Upper lobe of left lung (tissue), 6 donors: ENCODE data around the gene SARDH. TPM values are rescaled to one million over a fixed set of nuclear protein-coding genes. Genes with fewer than 3 reads are reported as not detected.

Experiments
- ATAC-seq, 2 donors: fragments of 200-7000 bp; cut with Tn5 transposase; one replicate each; pipeline ENCODE4 v1.9.1; 2022; ENCODE audit warnings: mild to moderate bottlenecking in 2 of 2, moderate library complexity in 2 of 2; ENCODE audit not compliant: low FRiP score in 2 of 2
- DNase-seq, 2 donors: peaks; one replicate each; pipeline ENCODE4 v3.0.0-alpha.2; 2019 to 2020
- H3K27ac ChIP-seq, 4 donors: fragments of 200-600 bp; sonication (generic); one replicate each; pipeline ENCODE4 v1.5.1; 2016 to 2019
- H3K27me3 ChIP-seq, 4 donors: fragments of 200-600 bp; sonication (generic); one replicate each; pipeline ENCODE4 v1.5.1; 2017 to 2019
- H3K36me3 ChIP-seq, 4 donors: fragments of 200-600 bp; sonication (generic); one replicate each; pipeline ENCODE4 v1.5.1; 2016 to 2019
- H3K4me1 ChIP-seq, 4 donors: fragments of 200-600 bp; sonication (generic); one replicate each; pipeline ENCODE4 v1.5.1; 2018 to 2019
- H3K4me3 ChIP-seq, 4 donors: fragments of 200-600 bp; sonication (generic); one replicate each; pipeline ENCODE4 v1.5.1; 2017 to 2019; ENCODE audit warnings: mild to moderate bottlenecking in 2 of 4, moderate library complexity in 1 of 4
- H3K9me3 ChIP-seq, 4 donors: fragments of 200-600 bp; sonication (generic); one replicate each; pipeline ENCODE4 v1.5.1; 2018 to 2019
- CTCF ChIP-seq, 6 experiments: fragments of 450-650 bp in 4 of 6; fragments of 200-600 bp in 2 of 6; sonication (generic) in 2 of 6; IDR thresholded peaks; one replicate each; pipeline ENCODE4 v1.5.1; 2016 to 2019; ENCODE audit warnings: antibody characterized with exemption in 6 of 6
- EP300 ChIP-seq, 4 donors: sonication (generic); formaldehyde crosslinking; IDR thresholded peaks; one replicate each; pipeline ENCODE4 v1.5.1; 2017; ENCODE audit warnings: antibody characterized with exemption in 4 of 4, control low read depth in 2 of 4
- POLR2A ChIP-seq, 4 donors: fragments of 450-650 bp; IDR thresholded peaks; one replicate each; pipeline ENCODE4 v1.5.1; 2016 to 2017; ENCODE audit warnings: antibody characterized with exemption in 4 of 4, mild to moderate bottlenecking in 2 of 4
- POLR2AphosphoS5 ChIP-seq, 2 donors: sonication (generic); formaldehyde crosslinking; IDR thresholded peaks; one replicate each; pipeline ENCODE4 v1.5.1; 2017; ENCODE audit warnings: antibody characterized with exemption in 2 of 2
- WGBS, 2 donors: methylation state at CpG; one replicate each; pipeline ENCODE4 v1.1.5; 2017 to 2018; 5-methylcytosine and 5-hydroxymethylcytosine counted together
- total RNA-seq, 6 donors: library from RNA; depleted of rRNA in 4 of 6; stranded (reverse); fragments of >200 nt in 4 of 6; gene quantifications; one replicate each; pipeline versions ENCODE4 v1.1.0 to v1.2.1, GENCODE V29; 2016 to 2021
- donor health status: DM: no; HTN: no; CAD: no; lungs with moderate emphysema.
- donor health status: DM: no; HTN: yes; CAD: no; lungs with severe emphysema.

The SARDH gene
- total RNA-seq, 6 donors from 2014 or later, result 0.79 to 37.7 (median 4.2) TPM

GRCh38 chr9:133759946-133760345 lies 21.8 kb upstream of the SARDH start:
- peak in 1 of 2 donors; percentile 3 for ATAC-seq
- 83 to 100% methylated on average over 1 to 3 of the region's 11 CpGs for WGBS, 2 donors
- Histone ChIP-seq H3K4me3 (no peak overlapping the region), H3K4me1 (no peaks in the 10 kb centered on the region), H3K27me3 (no peaks in the 10 kb centered on the region), H3K27ac (peak overlapping the region in 1 of 4 donors; percentile 67), H3K9me3 (no peaks in the 10 kb centered on the region), H3K36me3 (peaks cover 0 to 21% (median 12%) of the 10 kb centered on the region in 4 donors)
- peak in 1 of 2 donors; percentile 64 for DNase-seq
- no peak for TF ChIP-seq EP300 (IDR thresholded peaks at IDR 0.05)

GRCh38 chr9:133759146-133759900 lies 21.2 kb upstream of the SARDH start:
- Histone ChIP-seq H3K9me3 (no peaks in the 10 kb centered on the region), H3K36me3 (peaks cover 0 to 21% (median 12%) of the 10 kb centered on the region in 4 donors), H3K27me3 (no peaks in the 10 kb centered on the region), H3K4me1 (no peaks in the 10 kb centered on the region), H3K4me3 (peak overlapping the region in 1 of 4 donors; percentile 4), H3K27ac (peak overlapping the region in 1 of 4 donors; percentile 67)
- 83 to 89% methylated on average over 20 to 32 of the region's 32 CpGs for WGBS, 2 donors
- peak in 1 of 2 donors; percentile 77 for ATAC-seq
- DNase-seq, result peak in 1 of 2 donors; percentile 81
- TF ChIP-seq POLR2AphosphoS5 (IDR thresholded peaks at IDR 0.05) (no peak), EP300 (IDR thresholded peaks at IDR 0.05) (no peak), CTCF (IDR thresholded peaks at IDR 0.05) (no peak), POLR2A (IDR thresholded peaks at IDR 0.05) (no peak)

- no peak overlapping the region for H3K4me3 ChIP-seq
- 85 to 89% methylated on average over 7 of the region's 7 CpGs for WGBS, 2 donors
- no peak overlapping the region for H3K27ac ChIP-seq
- H3K4me1 ChIP-seq, result no peaks in the 10 kb centered on the region
- no peaks in the 10 kb centered on the region for H3K27me3 ChIP-seq
- no peak for TF ChIP-seq POLR2AphosphoS5 (IDR thresholded peaks at IDR 0.05)
- no peak for TF ChIP-seq POLR2A (IDR thresholded peaks at IDR 0.05)
- no peak for TF ChIP-seq CTCF (IDR thresholded peaks at IDR 0.05)
- TF ChIP-seq EP300 (IDR thresholded peaks at IDR 0.05), result no peak
- DNase-seq (no peak), ATAC-seq (no peak)
- peaks cover 0 to 12% (median 3%) of the 10 kb centered on the region in 4 donors for H3K36me3 ChIP-seq
- H3K9me3 ChIP-seq, result no peaks in the 10 kb centered on the region
Measured at GRCh38 chr9:133758228-133758627, 20.1 kb upstream of the SARDH start.

- Histone ChIP-seq H3K36me3 (no peaks in the 10 kb centered on the region), H3K27ac (no peak overlapping the region), H3K9me3 (no peaks in the 10 kb centered on the region), H3K4me1 (no peaks in the 10 kb centered on the region), H3K4me3 (no peak overlapping the region), H3K27me3 (no peaks in the 10 kb centered on the region)
- no peak for ATAC-seq
- TF ChIP-seq EP300 (IDR thresholded peaks at IDR 0.05), result no peak
- no peak for TF ChIP-seq CTCF (IDR thresholded peaks at IDR 0.05)
- no peak for TF ChIP-seq POLR2A (IDR thresholded peaks at IDR 0.05)
- TF ChIP-seq POLR2AphosphoS5 (IDR thresholded peaks at IDR 0.05), result no peak
- 56% methylated on average over 5 to 9 of the region's 9 CpGs for WGBS, 2 donors
- no peak for DNase-seq
Measured at GRCh38 chr9:133754688-133755227, 16.6 kb upstream of the SARDH start.

GRCh38 chr9:133754187-133754586 lies 16.0 kb upstream of the SARDH start:
- no peaks in the 10 kb centered on the region for H3K9me3 ChIP-seq
- H3K27me3 ChIP-seq, result no peaks in the 10 kb centered on the region
- no peak overlapping the region for H3K27ac ChIP-seq
- no peak overlapping the region for H3K4me3 ChIP-seq
- 77 to 91% methylated on average over 6 of the region's 6 CpGs for whole genome bisulfite sequencing, 2 donors
- ATAC-seq, result no peak
- no peaks in the 10 kb centered on the region for H3K36me3 ChIP-seq
- DNase-seq, result no peak
- no peaks in the 10 kb centered on the region for H3K4me1 ChIP-seq
- TF ChIP-seq POLR2AphosphoS5 (IDR thresholded peaks at IDR 0.05), result no peak
